IMR-90 (cell line): ENCODE measurements around the gene AMIGO1.

Source experiments
- BHLHE40 ChIP-seq: fragments of 150-350 bp; IDR thresholded peaks from 2 replicates; pipeline ENCODE4 v1.6.1; 2016; ENCODE audit warnings: mild to moderate bottlenecking, low read depth, low read length
- CEBPB ChIP-seq: IDR thresholded peaks from 2 replicates; pipeline ENCODE4 v1.6.1; 2012; ENCODE audit warnings: low read depth, low read length, improper control_type of control experiment
- CHD1 ChIP-seq: IDR thresholded peaks from 2 replicates; pipeline ENCODE4 v1.6.1; 2012; ENCODE audit warnings: low read depth, low read length, improper control_type of control experiment
- CTCF ChIP-seq: conservative IDR thresholded peaks from 2 replicates; pipeline ENCODE4 v1.5.1; 2012; ENCODE audit warnings: mild to moderate bottlenecking, low read depth, low read length, improper control_type of control experiment
- ELK1 ChIP-seq: fragments of 150-350 bp; IDR thresholded peaks from 2 replicates; pipeline ENCODE4 v1.6.1; 2016; ENCODE audit warnings: low read depth, mild to moderate bottlenecking, low read length, moderate library complexity, borderline replicate concordance
- MAFK ChIP-seq: IDR thresholded peaks from 2 replicates; pipeline ENCODE4 v1.6.1; 2012; ENCODE audit warnings: low read depth, low read length, improper control_type of control experiment
- MAZ ChIP-seq: IDR thresholded peaks from 2 replicates; pipeline ENCODE4 v1.6.1; 2012; ENCODE audit warnings: low read depth, mild to moderate bottlenecking, low read length, improper control_type of control experiment, moderate library complexity, borderline replicate concordance
- MXI1 ChIP-seq: IDR thresholded peaks from 2 replicates; pipeline ENCODE4 v1.6.1; 2012; ENCODE audit warnings: low read depth, mild to moderate bottlenecking, low read length, moderate library complexity, borderline replicate concordance
- POLR2A ChIP-seq: IDR thresholded peaks from 2 replicates; pipeline ENCODE4 v1.6.1; 2012; ENCODE audit warnings: mild to moderate bottlenecking, low read depth, low read length
- RAD21 ChIP-seq: IDR thresholded peaks from 2 replicates; pipeline ENCODE4 v1.6.1; 2012; ENCODE audit warnings: low read length, improper control_type of control experiment
- RFX5 ChIP-seq: IDR thresholded peaks from 2 replicates; pipeline ENCODE4 v1.8.0; 2012; ENCODE audit warnings: low read depth, mild to moderate bottlenecking, low read length, moderate library complexity
- SMC3 ChIP-seq: fragments of 150-350 bp; IDR thresholded peaks from 2 replicates; pipeline ENCODE4 v1.6.1; 2016; ENCODE audit warnings: low read depth, mild to moderate bottlenecking, antibody characterized with exemption, low read length, moderate library complexity
- USF2 ChIP-seq: fragments of 150-350 bp; IDR thresholded peaks from 2 replicates; pipeline ENCODE4 v1.6.1; 2017; ENCODE audit warnings: mild to moderate bottlenecking, antibody characterized with exemption, low read length, low read depth

GRCh38 chr1:109542657-109543056, 33.1 kb upstream of the AMIGO1 start:
- TF ChIP-seq CTCF, result no peak
- TF ChIP-seq POLR2A, result no peak
- no peak for TF ChIP-seq MXI1
- TF ChIP-seq CEBPB, result no peak
- TF ChIP-seq SMC3, result no peak
- TF ChIP-seq CHD1, result no peak
- no peak for TF ChIP-seq BHLHE40
- TF ChIP-seq MAZ, result no peak
- no peak for TF ChIP-seq MAFK
- TF ChIP-seq ELK1, result no peak
- TF ChIP-seq USF2, result no peak
- TF ChIP-seq RAD21, result no peak
- TF ChIP-seq RFX5, result no peak
